Calu3 (cell line): ENCODE results near the gene HYI. TPM values are rescaled to one million over a fixed set of nuclear protein-coding genes. Genes with fewer than 3 reads are reported as not detected.

ENCODE experiments used
- BruUV-seq: library from RNA; stranded (reverse); fragments of 400-500 nt; replicated peaks from 2 replicates; lab custom pipeline; 2021; lab: Mats Ljungman, UMichigan
- CTCF ChIA-PET: fragments of 300-600 bp; sonication (Branson Sonifier 250); formaldehyde crosslinking; loops from one replicate; lab custom pipeline; 2022; ENCODE audit warnings: antibody characterized with exemption; lab: Charles Lee
- DNase-seq: peaks from one replicate; pipeline ENCODE4 v3.0.0; 2022
- H3K27ac Mint-ChIP-seq: one replicate; pipeline ENCODE4 v1.8.0; 2022; ENCODE audit warnings: mixed read lengths; ENCODE audit not compliant: unreplicated experiment
- H3K27me3 Mint-ChIP-seq: one replicate; pipeline ENCODE4 v1.8.0; 2022; ENCODE audit warnings: mixed read lengths; ENCODE audit not compliant: unreplicated experiment
- H3K36me3 Mint-ChIP-seq: one replicate; pipeline ENCODE4 v1.8.0; 2022; ENCODE audit warnings: mild to moderate bottlenecking, moderate library complexity, mixed read lengths; ENCODE audit not compliant: insufficient read depth, unreplicated experiment
- H3K4me1 Mint-ChIP-seq: one replicate; pipeline ENCODE4 v1.8.0; 2022; ENCODE audit warnings: mild to moderate bottlenecking, low read depth, mixed read lengths; ENCODE audit not compliant: unreplicated experiment
- H3K4me3 Mint-ChIP-seq: one replicate; pipeline ENCODE4 v1.8.0; 2022; ENCODE audit warnings: mild to moderate bottlenecking, low read depth, moderate library complexity, mixed read lengths; ENCODE audit not compliant: unreplicated experiment
- H3K9me3 Mint-ChIP-seq: one replicate; pipeline ENCODE4 v1.8.0; 2022; ENCODE audit warnings: low read depth, mixed read lengths; ENCODE audit not compliant: unreplicated experiment
- intact Hi-C: fragments of 100-400 bp; cut with micrococcal nuclease; formaldehyde crosslinking; loops from one replicate; pipeline ENCODE4 v1.10.0; 2022; ENCODE audit not compliant: unreplicated experiment
- total RNA-seq: library from RNA; stranded (reverse); gene quantifications from 2 replicates; pipeline ENCODE4 v1.2.3, GENCODE V29; 2022
- TF ChIP-seq, protein P1 (sequence below): fragments of 200-600 bp; IDR thresholded peaks from one replicate; pipeline ENCODE4 v1.8.0; 2022; ENCODE audit warnings: antibody characterized with exemption; ENCODE audit not compliant: unreplicated experiment

HYI gene
- total RNA-seq, 1 experiment from 2014 or later, result 67.4 TPM

DNA sequence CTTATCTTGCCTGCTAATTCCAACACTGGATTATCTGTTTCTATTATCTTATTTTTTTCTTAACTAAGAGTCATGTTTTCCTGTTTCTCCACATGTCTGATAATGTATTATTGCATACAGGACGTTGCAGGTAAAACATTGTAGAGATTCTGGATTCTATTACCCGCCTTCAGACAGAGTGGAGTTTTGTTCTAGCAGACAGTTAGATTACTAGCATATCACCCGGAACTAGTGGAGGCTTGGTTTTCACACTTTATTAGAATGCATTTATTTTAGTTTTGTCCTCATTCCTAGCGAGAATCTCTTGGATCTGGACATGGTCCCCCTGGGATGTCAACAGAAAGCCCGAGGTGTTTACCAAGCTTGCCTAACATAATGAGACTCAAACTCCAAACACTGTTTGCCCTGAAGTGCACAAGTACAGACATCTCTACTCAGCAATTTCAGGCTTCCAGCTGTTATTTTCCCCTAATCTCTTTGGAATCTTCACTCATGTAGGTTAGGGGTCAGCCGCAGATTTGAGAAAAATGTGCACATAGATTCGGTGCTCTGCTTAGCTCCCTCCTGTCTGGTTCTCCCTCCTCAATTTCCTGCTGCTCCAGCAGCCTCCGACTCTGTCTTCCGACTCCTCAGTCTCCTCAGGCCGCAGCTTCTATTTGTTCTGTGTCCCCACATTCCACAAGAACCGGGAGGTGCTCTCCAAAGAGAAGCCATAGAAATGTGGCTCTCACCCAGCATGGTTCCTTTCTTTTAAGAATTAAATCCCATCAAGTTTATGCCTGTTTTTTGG lies 40.1 kb upstream of the HYI start:
- H3K9me3 Mint-ChIP-seq, result peaks cover 12% of the 10 kb centered on the region
- H3K36me3 Mint-ChIP-seq, result no peaks in the 10 kb centered on the region
- H3K4me3 Mint-ChIP-seq, result no peak overlapping the region
- no peak for DNase-seq
- no TSS peak for BruUV-seq
- intact Hi-C loops, result no loop called here
- CTCF ChIA-PET, result no interaction called here
- H3K27me3 Mint-ChIP-seq, result no peaks in the 10 kb centered on the region
- H3K4me1 Mint-ChIP-seq, result no peaks in the 10 kb centered on the region
- TF ChIP-seq, protein P1, sequence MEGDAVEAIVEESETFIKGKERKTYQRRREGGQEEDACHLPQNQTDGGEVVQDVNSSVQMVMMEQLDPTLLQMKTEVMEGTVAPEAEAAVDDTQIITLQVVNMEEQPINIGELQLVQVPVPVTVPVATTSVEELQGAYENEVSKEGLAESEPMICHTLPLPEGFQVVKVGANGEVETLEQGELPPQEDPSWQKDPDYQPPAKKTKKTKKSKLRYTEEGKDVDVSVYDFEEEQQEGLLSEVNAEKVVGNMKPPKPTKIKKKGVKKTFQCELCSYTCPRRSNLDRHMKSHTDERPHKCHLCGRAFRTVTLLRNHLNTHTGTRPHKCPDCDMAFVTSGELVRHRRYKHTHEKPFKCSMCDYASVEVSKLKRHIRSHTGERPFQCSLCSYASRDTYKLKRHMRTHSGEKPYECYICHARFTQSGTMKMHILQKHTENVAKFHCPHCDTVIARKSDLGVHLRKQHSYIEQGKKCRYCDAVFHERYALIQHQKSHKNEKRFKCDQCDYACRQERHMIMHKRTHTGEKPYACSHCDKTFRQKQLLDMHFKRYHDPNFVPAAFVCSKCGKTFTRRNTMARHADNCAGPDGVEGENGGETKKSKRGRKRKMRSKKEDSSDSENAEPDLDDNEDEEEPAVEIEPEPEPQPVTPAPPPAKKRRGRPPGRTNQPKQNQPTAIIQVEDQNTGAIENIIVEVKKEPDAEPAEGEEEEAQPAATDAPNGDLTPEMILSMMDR, result no peak
- no peak overlapping the region for H3K27ac Mint-ChIP-seq

GRCh38 chr1:43492826-43493225 lies 39.1 kb upstream of the HYI start:
- Mint-ChIP-seq H3K36me3 (no peaks in the 10 kb centered on the region), H3K9me3 (peaks cover 12% of the 10 kb centered on the region), H3K27ac (no peak overlapping the region), H3K4me1 (no peaks in the 10 kb centered on the region), H3K27me3 (no peaks in the 10 kb centered on the region), H3K4me3 (no peak overlapping the region)
- intact Hi-C loops, result no loop called here
- DNase-seq, result no peak
- no TSS peak for BruUV-seq
- CTCF ChIA-PET, result no interaction called here
- TF ChIP-seq, protein P1, result no peak

DNA sequence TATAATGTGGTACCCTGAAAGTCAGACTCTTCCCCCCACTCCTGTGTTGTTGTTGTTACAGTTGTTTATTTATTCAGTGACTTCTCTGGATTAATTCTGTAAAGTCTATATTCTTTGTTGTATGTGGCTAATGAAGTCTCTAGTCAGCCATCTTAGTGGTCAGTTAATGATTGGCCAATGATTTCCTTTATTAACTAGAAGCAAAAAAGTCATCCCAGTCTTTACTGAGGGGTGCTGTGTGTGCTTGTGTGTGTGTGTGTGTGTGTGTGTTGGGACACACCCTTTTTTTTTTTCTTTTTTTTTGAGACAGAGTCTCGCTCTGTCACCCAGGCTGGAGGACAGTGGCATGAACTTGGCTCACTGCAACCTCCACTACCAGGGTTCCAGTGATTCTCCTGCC lies 37.3 kb upstream of the HYI start:
- TF ChIP-seq, protein P1, result no peak
- no peak overlapping the region for H3K4me3 Mint-ChIP-seq
- BruUV-seq, result no TSS peak

DNA sequence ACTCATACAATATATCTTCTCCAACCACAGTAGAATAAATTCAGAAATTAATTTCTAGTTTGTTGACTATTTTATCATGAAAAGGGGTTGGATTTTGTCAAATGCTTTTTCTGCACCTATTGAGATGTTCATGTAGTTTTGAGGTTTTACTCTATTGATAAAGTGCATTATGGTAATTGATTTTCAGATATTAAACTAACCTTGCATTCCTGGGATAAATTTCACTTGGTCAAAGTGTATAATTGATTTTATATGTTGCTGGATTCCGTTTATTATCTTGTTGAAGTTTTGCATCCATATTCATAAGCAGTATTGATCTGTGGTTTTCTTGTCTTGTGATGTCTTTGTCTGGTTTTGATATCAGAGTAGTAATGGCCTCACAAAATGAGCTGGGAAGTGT lies 34.4 kb upstream of the HYI start:
- no TSS peak for BruUV-seq
- no peak overlapping the region for H3K27ac Mint-ChIP-seq
- DNase-seq, result no peak
- TF ChIP-seq, protein P1, result no peak
- H3K4me1 Mint-ChIP-seq, result no peaks in the 10 kb centered on the region
- no peaks in the 10 kb centered on the region for H3K27me3 Mint-ChIP-seq
- H3K4me3 Mint-ChIP-seq, result no peak overlapping the region
- intact Hi-C loops, result no loop called here
- CTCF ChIA-PET, result no interaction called here
- peaks cover 13% of the 10 kb centered on the region for H3K9me3 Mint-ChIP-seq
- no peaks in the 10 kb centered on the region for H3K36me3 Mint-ChIP-seq

More for the DNA sequence above, 37.3 kb upstream of the HYI start:
- Mint-ChIP-seq H3K27ac (no peak overlapping the region), H3K27me3 (no peaks in the 10 kb centered on the region), H3K9me3 (peaks cover 12% of the 10 kb centered on the region), H3K36me3 (no peaks in the 10 kb centered on the region), H3K4me1 (no peaks in the 10 kb centered on the region)
- intact Hi-C loops, result no loop called here
- CTCF ChIA-PET, result interaction anchor here (0.6 to 0.7 kb wide), 2 partner anchors 43 to 1562 kb away, joined by 3 to 4 read pairs; no protein-coding TSS in a partner anchor
- no peak for DNase-seq
